HG03175 (cell line): ENCODE data around the gene DPYD.

ENCODE experiments used
- ATAC-seq: cut with Tn5 transposase; IDR thresholded peaks from one replicate; pipeline ENCODE4 v1.9.1; 2021; ENCODE audit warnings: mild to moderate bottlenecking, moderate library complexity; ENCODE audit not compliant: unreplicated experiment

Gene DPYD

GRCh38 chr1:97792655-97793054 is 128.2 kb downstream of the DPYD start:
- no peak for ATAC-seq

GRCh38 chr1:97791251-97791650 is 129.6 kb downstream of the DPYD start:
- ATAC-seq, result peak; percentile 88

DNA sequence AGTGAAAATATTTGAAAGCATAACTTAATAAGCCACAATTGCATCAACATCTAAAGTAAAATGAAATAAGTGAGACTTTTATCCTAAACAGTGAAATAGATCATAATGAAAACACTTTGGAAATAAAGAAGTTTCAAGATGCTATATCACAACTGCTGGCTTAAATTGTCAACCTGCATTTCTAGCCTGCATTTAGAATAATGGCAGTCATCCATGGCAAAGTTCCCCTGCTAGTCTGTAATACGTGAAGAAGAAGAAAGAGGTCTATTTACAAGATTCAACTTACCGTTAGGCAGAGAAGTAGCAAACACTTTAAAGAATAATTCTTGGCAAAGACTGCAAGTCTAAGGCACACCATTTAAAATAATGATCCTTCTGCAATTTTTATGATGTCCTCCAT is 133.6 kb downstream of the DPYD start:
- no peak for ATAC-seq

DNA sequence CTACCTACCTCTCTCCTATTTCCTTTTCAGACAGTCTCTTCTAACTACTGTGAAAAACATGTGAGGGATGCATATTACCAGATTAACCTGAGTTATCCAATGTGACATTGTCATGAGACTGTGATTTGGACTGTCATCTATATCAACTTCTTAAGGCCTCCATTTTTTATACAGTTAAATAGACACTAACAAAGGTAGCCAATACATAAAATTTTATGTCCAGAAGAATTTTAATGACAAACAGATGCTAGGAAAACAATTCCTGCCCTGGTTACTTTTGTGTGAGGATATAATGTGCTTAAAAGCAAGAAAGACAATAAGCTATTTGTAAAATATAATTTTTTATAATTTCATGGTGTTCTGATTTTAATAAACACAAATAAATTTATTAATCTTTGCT is 136.2 kb downstream of the DPYD start:
- ATAC-seq, result no peak

GRCh38 chr1:97783751-97784150 is 137.1 kb downstream of the DPYD start:
- no peak for ATAC-seq

DNA sequence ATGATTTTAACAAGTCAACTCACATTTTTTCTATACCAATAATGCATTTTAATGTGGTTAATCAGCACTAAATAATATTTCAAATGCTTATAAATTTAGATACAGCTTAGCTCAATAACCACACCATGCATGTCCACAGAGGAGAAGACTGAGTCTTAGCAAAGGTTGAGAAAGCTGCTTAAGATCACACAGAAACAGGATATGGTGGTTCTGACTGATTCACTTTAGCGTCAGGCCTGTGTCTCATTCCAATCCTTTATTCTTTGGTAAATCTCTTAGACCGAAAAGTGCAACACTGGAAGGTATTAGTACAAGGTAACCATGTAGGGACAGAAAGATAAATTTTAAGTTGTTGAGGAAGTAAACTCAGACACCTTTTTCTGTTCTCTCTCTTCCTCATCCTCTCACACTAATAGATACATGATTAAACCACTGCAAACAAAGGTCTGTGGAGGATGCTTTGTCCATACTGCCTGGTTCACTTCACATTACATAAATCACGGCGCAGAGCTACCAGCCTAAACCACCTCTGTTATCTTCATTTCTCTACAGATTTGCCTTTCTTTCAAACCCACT is 139.0 kb downstream of the DPYD start:
- peak; percentile 46 for ATAC-seq

DNA sequence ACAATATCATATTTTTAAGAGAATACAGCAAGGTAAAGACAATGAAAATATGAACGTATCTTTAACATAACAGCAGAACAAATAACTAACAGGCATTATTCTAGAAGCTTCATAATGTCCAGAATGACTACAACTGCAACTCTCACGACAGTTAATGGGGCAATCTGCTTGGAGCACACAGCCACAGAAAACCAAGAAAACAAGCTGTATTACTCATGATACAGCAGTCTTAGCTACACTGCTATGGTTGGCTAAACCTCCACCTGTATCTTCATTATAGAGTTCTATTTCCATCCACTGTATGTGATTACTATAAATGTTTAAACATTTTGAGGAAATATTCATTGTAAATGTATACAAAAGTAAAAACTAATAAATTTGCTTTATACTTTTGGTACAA is 139.9 kb downstream of the DPYD start:
- ATAC-seq, result no peak

DNA sequence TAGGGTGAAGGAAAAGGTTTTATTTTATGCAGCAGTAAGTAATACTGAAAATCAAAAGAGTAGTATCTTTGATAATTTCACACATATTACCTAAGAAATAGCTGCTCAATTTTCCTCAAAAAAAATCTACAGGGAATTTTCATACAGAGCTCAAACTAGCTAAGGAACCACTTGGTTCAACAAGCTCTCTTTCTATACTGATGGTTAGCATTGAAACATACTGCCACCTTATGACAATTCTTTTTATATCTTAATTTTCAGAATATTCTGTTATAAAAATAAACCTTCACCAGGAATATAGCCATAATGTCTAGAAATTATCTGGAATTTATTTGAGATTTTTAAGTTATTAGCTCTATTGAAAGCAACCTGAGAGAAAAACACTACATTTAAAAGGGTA is 142.1 kb downstream of the DPYD start:
- no peak for ATAC-seq

DNA sequence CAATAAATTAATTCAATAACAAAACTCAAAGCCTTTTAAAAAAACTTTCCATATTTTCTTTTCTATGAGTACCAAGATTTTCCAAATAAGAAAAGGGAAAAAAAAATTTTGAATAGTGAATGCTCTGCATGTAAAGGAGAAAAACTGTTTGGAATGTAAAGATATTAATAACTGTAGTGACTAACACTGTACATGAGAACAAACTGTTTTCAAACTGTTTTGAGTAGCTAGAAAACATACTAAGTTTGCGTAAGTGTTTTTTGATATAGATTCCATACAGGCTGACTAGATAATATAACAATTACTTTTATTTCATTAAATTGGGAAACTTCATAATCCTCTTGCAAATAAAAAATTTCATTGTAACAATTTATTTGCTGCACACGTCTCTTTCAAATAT is 150.5 kb downstream of the DPYD start:
- no peak for ATAC-seq

DNA sequence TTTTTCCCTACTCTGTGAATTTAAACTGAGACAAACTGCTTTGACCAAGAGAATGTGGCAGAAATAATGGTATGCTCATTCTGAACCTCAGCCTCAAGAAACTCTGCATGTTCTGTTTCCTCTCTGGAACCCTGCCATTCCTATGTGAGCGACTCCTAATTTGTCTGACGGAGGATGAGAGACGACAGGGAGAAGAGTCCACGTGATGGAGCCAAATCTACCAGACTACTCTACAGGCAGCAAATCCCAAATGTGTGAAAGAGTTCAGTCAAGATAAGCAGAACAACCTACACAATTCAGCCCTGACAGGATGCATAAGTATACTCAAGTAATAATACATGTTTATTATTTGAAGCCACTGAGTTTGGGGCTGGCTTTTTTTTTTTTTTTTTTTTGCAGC is 153.5 kb downstream of the DPYD start:
- no peak for ATAC-seq

DNA sequence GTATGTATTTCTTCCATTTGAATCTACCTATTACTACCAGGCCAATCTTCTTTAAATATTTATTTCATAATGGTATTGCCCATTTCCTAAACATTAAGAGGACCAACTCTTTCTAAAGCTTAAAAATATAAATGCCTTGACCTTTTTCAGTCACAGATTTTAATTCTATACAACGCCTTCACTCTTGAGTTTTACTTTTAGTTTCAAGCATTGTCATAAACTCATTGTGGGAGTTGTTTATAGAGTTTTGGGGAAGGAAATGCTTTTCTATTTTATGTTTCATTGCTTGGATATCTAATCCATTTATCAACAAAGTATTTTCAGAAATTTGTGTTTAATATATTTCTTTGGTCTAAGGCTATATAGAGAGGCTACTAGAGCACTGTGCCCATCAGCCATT is 155.8 kb downstream of the DPYD start:
- ATAC-seq, result no peak

DNA sequence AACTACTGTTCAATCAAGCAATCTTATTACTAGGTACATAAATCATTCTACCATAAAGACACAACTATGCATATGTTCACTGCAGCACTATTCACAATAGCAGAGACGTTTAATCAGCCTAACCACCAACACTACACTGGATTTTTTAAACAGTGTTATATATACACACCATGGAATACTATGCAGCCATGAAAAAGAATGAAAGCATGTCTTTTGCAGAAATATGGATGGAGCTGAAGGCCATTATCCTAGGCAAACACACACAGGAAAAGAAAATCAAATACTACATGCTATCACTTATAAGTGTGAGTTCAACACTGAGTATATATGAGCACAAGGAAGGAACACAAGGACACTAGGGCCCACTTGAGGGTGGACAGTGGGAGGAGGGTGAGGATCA is 159.2 kb downstream of the DPYD start:
- no peak for ATAC-seq

- ATAC-seq, result no peak
Observed at GRCh38 chr1:97759078-97759477, 161.8 kb downstream of the DPYD start.

DNA sequence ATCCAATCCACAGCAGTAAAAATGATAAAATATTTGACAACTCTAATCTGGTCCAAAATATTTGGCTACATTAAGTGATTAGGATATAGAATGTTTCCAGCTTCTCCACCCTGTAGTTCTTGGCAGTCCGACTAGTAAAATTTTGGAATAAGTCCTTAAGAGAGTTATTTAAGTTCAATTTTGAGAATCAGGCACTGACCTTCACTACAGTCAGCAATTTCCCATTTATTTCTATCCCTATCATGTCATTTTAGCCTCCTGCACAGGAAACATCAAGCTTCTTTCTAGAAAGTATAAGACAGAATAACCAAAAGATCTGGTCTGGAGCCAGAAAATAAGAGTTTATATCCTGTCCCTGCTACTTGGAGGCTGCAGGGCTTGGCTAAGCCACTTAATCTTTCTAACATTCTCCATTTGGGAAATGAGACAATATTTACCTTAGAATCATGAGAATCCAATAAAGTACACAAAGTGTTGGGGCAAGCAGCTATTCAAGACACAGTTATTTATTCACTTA is 162.2 kb downstream of the DPYD start:
- ATAC-seq, result no peak

DNA sequence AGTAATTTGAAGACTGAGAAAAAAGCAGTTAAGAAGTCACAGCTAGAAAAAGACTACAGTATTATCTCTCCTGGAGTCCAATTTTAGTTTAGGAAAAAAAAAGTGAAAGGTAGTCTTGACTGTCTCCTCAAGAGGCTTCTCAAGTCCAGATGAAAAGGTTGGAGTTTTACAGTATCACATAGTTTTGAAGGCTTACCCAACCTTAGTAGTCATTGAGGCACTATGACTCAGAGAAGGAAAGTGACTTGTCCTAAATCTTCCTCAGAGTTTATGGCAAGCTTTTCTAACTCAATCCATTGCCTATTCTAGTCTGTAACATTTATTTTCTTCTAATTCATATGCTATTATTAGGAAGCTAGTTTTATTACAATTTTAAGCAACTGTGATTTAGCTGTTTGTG is 174.9 kb downstream of the DPYD start:
- ATAC-seq, result no peak

DNA sequence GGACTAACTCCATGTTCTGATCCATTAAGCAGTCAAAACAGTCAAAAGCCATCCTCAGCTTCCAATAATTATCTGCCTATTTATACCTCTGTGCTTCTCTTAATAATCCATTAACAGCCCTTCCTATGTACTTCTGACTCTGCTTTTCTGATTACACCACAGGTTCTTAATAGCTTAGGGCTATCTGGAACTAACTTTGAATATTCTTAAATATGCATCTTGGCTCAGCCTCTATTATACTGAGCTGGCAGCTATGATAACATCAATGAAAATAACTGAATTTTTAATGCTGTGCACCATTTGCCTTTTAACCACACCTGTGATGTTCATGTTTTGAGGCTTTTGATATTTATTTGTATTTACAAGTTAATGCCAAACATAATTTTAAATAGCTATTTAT is 175.9 kb downstream of the DPYD start:
- no peak for ATAC-seq

- ATAC-seq, result no peak
Observed at GRCh38 chr1:97743129-97743528, 177.7 kb downstream of the DPYD start.

GRCh38 chr1:97740891-97741290 is 179.9 kb downstream of the DPYD start:
- no peak for ATAC-seq

GRCh38 chr1:97739596-97740103 is 181.2 kb downstream of the DPYD start:
- ATAC-seq, result no peak

GRCh38 chr1:97738270-97738669 is 182.6 kb downstream of the DPYD start:
- ATAC-seq, result no peak

- ATAC-seq, result no peak
Observed at GRCh38 chr1:97730271-97730670, 190.6 kb downstream of the DPYD start.

DNA sequence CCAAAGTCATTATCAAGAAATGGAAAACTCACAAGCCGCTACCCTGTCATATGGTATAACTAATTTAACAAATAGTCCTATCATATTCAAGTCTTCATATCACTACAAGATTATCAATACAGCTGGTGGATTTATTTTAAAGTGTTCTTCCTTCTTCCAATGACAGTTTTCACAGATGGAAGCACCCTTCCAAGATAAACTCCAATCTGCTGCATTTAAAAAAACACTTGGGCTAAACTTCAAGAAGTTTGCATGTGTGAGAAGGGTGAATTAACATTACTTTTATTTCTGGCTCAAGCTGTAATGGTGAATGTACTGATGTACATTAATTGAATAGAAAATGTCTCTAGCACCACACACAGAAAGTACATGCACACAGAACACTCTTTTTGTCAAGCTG is 192.4 kb downstream of the DPYD start:
- ATAC-seq, result no peak

GRCh38 chr1:97727029-97727428 is 193.8 kb downstream of the DPYD start:
- ATAC-seq, result no peak
